HepG2 (cell line): Measurements from ENCODE around the gene SDK1. TPM values are rescaled to one million over a fixed set of nuclear protein-coding genes. Genes with fewer than 3 reads are reported as not detected.

Experiments
- ATF7 ChIP-seq, 2 experiments: fragments of 450-650 bp in 1 of 2; sonication (generic) in 1 of 2; formaldehyde crosslinking in 1 of 2; IDR thresholded peaks; 2 replicates each; pipeline versions ENCODE4 v1.4.0 to v1.6.1; 2016 to 2020; ENCODE audit warnings: antibody characterized with exemption in 1 of 2, mild to moderate bottlenecking in 1 of 2, missing genetic modification reagents in 1 of 2
- FOXM1 ChIP-seq: sonication (generic); formaldehyde crosslinking; IDR thresholded peaks from 2 replicates; pipeline ENCODE4 v1.5.0; 2020; ENCODE audit warnings: missing genetic modification reagents
- HOXA9 ChIP-seq: sonication (generic); formaldehyde crosslinking; IDR thresholded peaks from 2 replicates; pipeline ENCODE4 v1.8.1; 2022; ENCODE audit warnings: missing genetic modification reagents, mild to moderate bottlenecking, moderate library complexity, borderline replicate concordance
- MAF1 ChIP-seq: sonication (generic); formaldehyde crosslinking; IDR thresholded peaks from 2 replicates; pipeline ENCODE4 v1.5.0; 2020; ENCODE audit warnings: missing genetic modification reagents, borderline replicate concordance
- MEIS2 ChIP-seq: sonication (generic); formaldehyde crosslinking; IDR thresholded peaks from 2 replicates; pipeline ENCODE4 v1.9.0; 2021; ENCODE audit warnings: mild to moderate bottlenecking, missing genetic modification reagents
- NFE2 ChIP-seq: sonication (generic); formaldehyde crosslinking; IDR thresholded peaks from 2 replicates; pipeline ENCODE4 v1.4.0; 2020; ENCODE audit warnings: missing genetic modification reagents
- RARG ChIP-seq: sonication (generic); formaldehyde crosslinking; IDR thresholded peaks from 2 replicates; pipeline ENCODE4 v1.4.0; 2020; ENCODE audit warnings: low read depth, mild to moderate bottlenecking, missing genetic modification reagents
- RFX1 ChIP-seq: fragments of 450-650 bp; IDR thresholded peaks from 2 replicates; pipeline ENCODE4 v1.6.1; 2017
- SALL2 ChIP-seq: sonication (generic); formaldehyde crosslinking; IDR thresholded peaks from 2 replicates; pipeline ENCODE4 v1.8.1; 2023; ENCODE audit warnings: mild to moderate bottlenecking, missing genetic modification reagents, inconsistent platforms
- SMAD3 ChIP-seq: sonication (generic); formaldehyde crosslinking; IDR thresholded peaks from 2 replicates; pipeline ENCODE4 v1.4.0; 2020; ENCODE audit warnings: missing genetic modification reagents
- SRF ChIP-seq: IDR thresholded peaks from 2 replicates; pipeline ENCODE4 v1.6.1; 2011; ENCODE audit warnings: mild to moderate bottlenecking, low read depth, low read length, moderate library complexity
- THAP11 ChIP-seq: IDR thresholded peaks from 2 replicates; pipeline ENCODE4 v1.6.1; 2016; ENCODE audit warnings: missing biosample characterization, missing genetic modification reagents
- ZNF260 ChIP-seq: sonication (generic); formaldehyde crosslinking; IDR thresholded peaks from 2 replicates; pipeline ENCODE4 v1.4.0; 2020; ENCODE audit warnings: missing genetic modification reagents, low read depth, mild to moderate bottlenecking, borderline replicate concordance
- ZNF282 ChIP-seq: fragments of 450-650 bp; IDR thresholded peaks from 2 replicates; pipeline ENCODE4 v1.6.1; 2018; ENCODE audit not compliant: partially characterized antibody
- ZNF441 ChIP-seq: sonication (generic); formaldehyde crosslinking; IDR thresholded peaks from 2 replicates; pipeline ENCODE4 v1.7.0; 2021; ENCODE audit warnings: missing genetic modification reagents, borderline replicate concordance
- ZNF713 ChIP-seq: sonication (generic); formaldehyde crosslinking; IDR thresholded peaks from 2 replicates; pipeline ENCODE4 v1.4.0; 2020; ENCODE audit warnings: mild to moderate bottlenecking, missing genetic modification reagents
- ZNF766 ChIP-seq: sonication (generic); formaldehyde crosslinking; IDR thresholded peaks from 2 replicates; pipeline ENCODE4 v1.5.0; 2020; ENCODE audit warnings: missing genetic modification reagents, borderline replicate concordance
- ZNF781 ChIP-seq: sonication (generic); formaldehyde crosslinking; IDR thresholded peaks from 2 replicates; pipeline ENCODE4 v1.5.1; 2020; ENCODE audit warnings: borderline replicate concordance, mild to moderate bottlenecking, missing genetic modification reagents; ENCODE audit errors: not compliant biosample characterization
- ZSCAN25 ChIP-seq: sonication (generic); formaldehyde crosslinking; IDR thresholded peaks from 2 replicates; pipeline ENCODE4 v1.8.0; 2022; ENCODE audit warnings: mild to moderate bottlenecking, missing genetic modification reagents
- polyA plus RNA-seq, 8 experiments: library from polyadenylated mRNA; depleted of rRNA in 3 of 8; stranded (reverse) in 7 of 8; unstranded in 1 of 8; fragments of >200 nt; fragmentation: Illumina TruSeq in 4 of 8; extraction: Trizol in 4 of 8; gene quantifications; 2 replicates each; pipeline versions ENCODE4 v1.2.1 to v1.2.3, GENCODE V29; 2011 to 2016; ENCODE audit warnings: low read depth in 4 of 8, missing spikeins in 1 of 8, mixed read lengths in 1 of 8; ENCODE audit not compliant: insufficient read depth in 1 of 8
- total RNA-seq, 5 experiments: library from RNA; depleted of rRNA; stranded (reverse); fragments of >200 nt; fragmentation: Illumina TruSeq; extraction: Trizol; gene quantifications; 2 replicates each; pipeline ENCODE4 v1.2.3, GENCODE V29; 2016; ENCODE audit warnings: low read depth in 1 of 5
- TF ChIP-seq, protein P1 (sequence below): IDR thresholded peaks from 2 replicates; pipeline ENCODE4 v1.6.1; 2016; ENCODE audit warnings: low read depth, control low read depth
- TF ChIP-seq, protein P2 (sequence below): sonication (generic); formaldehyde crosslinking; IDR thresholded peaks from 2 replicates; pipeline ENCODE4 v1.5.0; 2020; ENCODE audit warnings: missing genetic modification reagents
- TF ChIP-seq, protein P3 (sequence below): sonication (generic); formaldehyde crosslinking; IDR thresholded peaks from 2 replicates; pipeline ENCODE4 v1.8.0; 2022; ENCODE audit warnings: mild to moderate bottlenecking, missing genetic modification reagents, moderate library complexity
- TF ChIP-seq, protein P4 (sequence below), 2 experiments: sonication (generic) in 1 of 2; formaldehyde crosslinking in 1 of 2; IDR thresholded peaks; 2 replicates each; pipeline versions ENCODE4 v1.5.1 to v1.6.1; 2011 to 2020; ENCODE audit warnings: borderline replicate concordance in 1 of 2, low read depth in 1 of 2, low read length in 1 of 2, mild to moderate bottlenecking in 1 of 2, missing genetic modification reagents in 1 of 2, moderate library complexity in 1 of 2
- TF ChIP-seq, protein P5 (sequence below): sonication (generic); formaldehyde crosslinking; IDR thresholded peaks from 2 replicates; pipeline ENCODE4 v1.5.0; 2020; ENCODE audit warnings: missing genetic modification reagents, mild to moderate bottlenecking, borderline replicate concordance

Gene SDK1
- total and polyA plus RNA-seq, 2 of the 13 experiments (the other 11 are each of a cell fraction or from before 2014, with no cell fraction given), result 0.35 to 2.4 TPM

DNA sequence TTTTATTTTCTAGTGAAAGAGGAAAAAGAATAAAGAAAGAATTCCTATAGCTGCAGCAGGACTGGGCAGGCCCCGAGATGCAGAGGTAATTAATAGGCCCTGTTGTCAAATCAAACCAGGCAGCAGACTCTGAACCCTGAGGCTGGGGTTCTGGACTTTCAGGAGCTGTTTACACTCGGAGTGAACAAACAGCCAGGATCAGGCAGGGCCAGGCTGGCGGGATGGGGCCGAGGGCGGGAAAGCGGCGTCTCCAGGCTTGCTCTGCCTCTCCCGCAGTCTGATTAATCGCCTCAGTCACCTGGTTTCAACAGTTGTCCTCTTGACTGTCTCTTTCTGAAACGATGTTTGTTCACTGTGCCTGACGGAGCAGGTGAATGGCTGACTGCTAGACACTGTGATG, 705.6 kb downstream of the SDK1 start (continued):
- TF ChIP-seq, protein P1, sequence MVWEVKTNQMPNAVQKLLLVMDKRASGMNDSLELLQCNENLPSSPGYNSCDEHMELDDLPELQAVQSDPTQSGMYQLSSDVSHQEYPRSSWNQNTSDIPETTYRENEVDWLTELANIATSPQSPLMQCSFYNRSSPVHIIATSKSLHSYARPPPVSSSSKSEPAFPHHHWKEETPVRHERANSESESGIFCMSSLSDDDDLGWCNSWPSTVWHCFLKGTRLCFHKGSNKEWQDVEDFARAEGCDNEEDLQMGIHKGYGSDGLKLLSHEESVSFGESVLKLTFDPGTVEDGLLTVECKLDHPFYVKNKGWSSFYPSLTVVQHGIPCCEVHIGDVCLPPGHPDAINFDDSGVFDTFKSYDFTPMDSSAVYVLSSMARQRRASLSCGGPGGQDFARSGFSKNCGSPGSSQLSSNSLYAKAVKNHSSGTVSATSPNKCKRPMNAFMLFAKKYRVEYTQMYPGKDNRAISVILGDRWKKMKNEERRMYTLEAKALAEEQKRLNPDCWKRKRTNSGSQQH (CRISPR knock-in tag), result no peak
- TF ChIP-seq, protein P2, sequence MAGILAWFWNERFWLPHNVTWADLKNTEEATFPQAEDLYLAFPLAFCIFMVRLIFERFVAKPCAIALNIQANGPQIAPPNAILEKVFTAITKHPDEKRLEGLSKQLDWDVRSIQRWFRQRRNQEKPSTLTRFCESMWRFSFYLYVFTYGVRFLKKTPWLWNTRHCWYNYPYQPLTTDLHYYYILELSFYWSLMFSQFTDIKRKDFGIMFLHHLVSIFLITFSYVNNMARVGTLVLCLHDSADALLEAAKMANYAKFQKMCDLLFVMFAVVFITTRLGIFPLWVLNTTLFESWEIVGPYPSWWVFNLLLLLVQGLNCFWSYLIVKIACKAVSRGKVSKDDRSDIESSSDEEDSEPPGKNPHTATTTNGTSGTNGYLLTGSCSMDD (CRISPR knock-in tag), result no peak
- TF ChIP-seq, protein P3, sequence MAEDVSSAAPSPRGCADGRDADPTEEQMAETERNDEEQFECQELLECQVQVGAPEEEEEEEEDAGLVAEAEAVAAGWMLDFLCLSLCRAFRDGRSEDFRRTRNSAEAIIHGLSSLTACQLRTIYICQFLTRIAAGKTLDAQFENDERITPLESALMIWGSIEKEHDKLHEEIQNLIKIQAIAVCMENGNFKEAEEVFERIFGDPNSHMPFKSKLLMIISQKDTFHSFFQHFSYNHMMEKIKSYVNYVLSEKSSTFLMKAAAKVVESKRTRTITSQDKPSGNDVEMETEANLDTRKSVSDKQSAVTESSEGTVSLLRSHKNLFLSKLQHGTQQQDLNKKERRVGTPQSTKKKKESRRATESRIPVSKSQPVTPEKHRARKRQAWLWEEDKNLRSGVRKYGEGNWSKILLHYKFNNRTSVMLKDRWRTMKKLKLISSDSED, result no peak
- TF ChIP-seq ZNF260 (CRISPR knock-in tag) (no peak), ZNF713 (CRISPR knock-in tag) (no peak), RFX1 (no peak), ZSCAN25 (CRISPR knock-in tag) (no peak; the same call in 1 of the 2 replicates), ZNF781 (CRISPR knock-in tag) (no peak), THAP11 (no peak; the same call in 1 of the 2 replicates), MAF1 (CRISPR knock-in tag) (no peak), NFE2 (CRISPR knock-in tag) (no peak), ZNF441 (CRISPR knock-in tag) (no peak; the same call in 1 of the 2 replicates), ZNF282 (no peak), MEIS2 (CRISPR knock-in tag) (peak; percentile 21; the same call in 1 of the 2 replicates), SMAD3 (no peak), SALL2 (CRISPR knock-in tag) (no peak), ZNF766 (CRISPR knock-in tag) (no peak), ATF7 (IDR thresholded peaks at IDR 0.05) (no peak), ATF7 (CRISPR knock-in tag; IDR thresholded peaks at IDR 0.05) (no peak), HOXA9 (no peak), RARG (no peak), SRF (no peak), FOXM1 (CRISPR knock-in tag) (no peak)
- TF ChIP-seq, protein P4, sequence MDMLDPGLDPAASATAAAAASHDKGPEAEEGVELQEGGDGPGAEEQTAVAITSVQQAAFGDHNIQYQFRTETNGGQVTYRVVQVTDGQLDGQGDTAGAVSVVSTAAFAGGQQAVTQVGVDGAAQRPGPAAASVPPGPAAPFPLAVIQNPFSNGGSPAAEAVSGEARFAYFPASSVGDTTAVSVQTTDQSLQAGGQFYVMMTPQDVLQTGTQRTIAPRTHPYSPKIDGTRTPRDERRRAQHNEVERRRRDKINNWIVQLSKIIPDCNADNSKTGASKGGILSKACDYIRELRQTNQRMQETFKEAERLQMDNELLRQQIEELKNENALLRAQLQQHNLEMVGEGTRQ (IDR thresholded peaks at IDR 0.05; ENCODE audit: low read depth, low read length), result no peak
- TF ChIP-seq, protein P4 (CRISPR knock-in tag; IDR thresholded peaks at IDR 0.05; ENCODE audit: borderline replicate concordance), result no peak
- TF ChIP-seq, protein P5, sequence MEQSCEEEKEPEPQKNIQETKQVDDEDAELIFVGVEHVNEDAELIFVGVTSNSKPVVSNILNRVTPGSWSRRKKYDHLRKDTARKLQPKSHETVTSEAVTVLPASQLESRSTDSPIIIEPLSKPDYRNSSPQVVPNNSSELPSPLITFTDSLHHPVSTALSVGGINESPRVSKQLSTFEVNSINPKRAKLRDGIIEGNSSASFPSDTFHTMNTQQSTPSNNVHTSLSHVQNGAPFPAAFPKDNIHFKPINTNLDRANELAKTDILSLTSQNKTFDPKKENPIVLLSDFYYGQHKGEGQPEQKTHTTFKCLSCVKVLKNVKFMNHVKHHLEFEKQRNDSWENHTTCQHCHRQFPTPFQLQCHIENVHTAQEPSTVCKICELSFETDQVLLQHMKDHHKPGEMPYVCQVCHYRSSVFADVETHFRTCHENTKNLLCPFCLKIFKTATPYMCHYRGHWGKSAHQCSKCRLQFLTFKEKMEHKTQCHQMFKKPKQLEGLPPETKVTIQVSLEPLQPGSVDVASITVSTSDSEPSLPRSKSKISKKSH (CRISPR knock-in tag), result no peak
